Small intestine (tissue), 7 donors: ENCODE measurements around the gene PDE11A. TPM values are rescaled to one million over a fixed set of nuclear protein-coding genes. Genes with fewer than 3 reads are reported as not detected.

ENCODE experiments used
- DNase-seq, 2 donors: peaks; one replicate each; pipeline versions ENCODE4 v3.0.0 to v3.0.0-alpha.2; 2013
- FAIRE-seq: peaks from 2 replicates; lab custom pipeline; 2012; peaks lifted over from hg19 to GRCh38; lab: Jason Lieb, UNC
- H3K27ac ChIP-seq, 3 donors: one replicate each; pipeline ENCODE4 v1.5.1; 2013; ENCODE audit warnings: low read length in 2 of 3, mild to moderate bottlenecking in 2 of 3, control low read depth in 1 of 3, inconsistent platforms in 1 of 3, low read depth in 1 of 3, moderate library complexity in 1 of 3
- H3K27me3 ChIP-seq, 3 donors: one replicate each; pipeline ENCODE4 v1.6.1; 2013; ENCODE audit warnings: low read length in 3 of 3, inconsistent platforms in 1 of 3; ENCODE audit not compliant: control insufficient read depth in 3 of 3, insufficient read depth in 3 of 3
- H3K36me3 ChIP-seq, 3 donors: one replicate each; pipeline ENCODE4 v1.6.1; 2013; ENCODE audit warnings: low read length in 3 of 3, inconsistent platforms in 1 of 3, low read depth in 1 of 3, mild to moderate bottlenecking in 1 of 3, moderate library complexity in 1 of 3; ENCODE audit not compliant: control insufficient read depth in 3 of 3, insufficient read depth in 2 of 3
- H3K4me1 ChIP-seq, 3 donors: one replicate each; pipeline ENCODE4 v1.6.1; 2013; ENCODE audit warnings: low read length in 2 of 3, inconsistent platforms in 1 of 3, low read depth in 1 of 3, mild to moderate bottlenecking in 1 of 3, moderate library complexity in 1 of 3; ENCODE audit not compliant: control insufficient read depth in 3 of 3, insufficient read depth in 2 of 3
- H3K4me3 ChIP-seq, 3 donors: one replicate each; pipeline ENCODE4 v1.5.1; 2013; ENCODE audit warnings: low read length in 3 of 3, control low read depth in 1 of 3, inconsistent platforms in 1 of 3, low read depth in 1 of 3, mild to moderate bottlenecking in 1 of 3, moderate library complexity in 1 of 3
- H3K9me3 ChIP-seq, 2 donors: one replicate each; pipeline ENCODE4 v1.6.1; 2013; ENCODE audit warnings: low read depth in 1 of 2, low read length in 1 of 2; ENCODE audit not compliant: control insufficient read depth in 2 of 2, insufficient read depth in 1 of 2
- WGBS, 3 donors: extraction: QIAGEN DNeasy Blood & Tissue Kit; methylation state at CpG; one replicate each; pipeline ENCODE4 v1.1.7; 2013; 5-methylcytosine and 5-hydroxymethylcytosine counted together
- polyA plus RNA-seq, 4 donors: library from polyadenylated mRNA; stranded (reverse) in 3 of 4; unstranded in 1 of 4; fragments of 200-250 nt in 3 of 4; fragments of 120-200 nt in 1 of 4; gene quantifications; one replicate each; pipeline versions ENCODE4 v1.2.1 to v1.2.3, GENCODE V29; 2013
- donor health status: healthy with polysubstance abuse.
- donor health status: control.
- donor health status: control.
- donor health status: Bipolar disorder and iron deficiency.
- donor health status: healthy.

PDE11A gene
- polyA plus RNA-seq, 4 donors, result 0.27 to 3.8 (median 0.84) TPM

GRCh38 chr2:177596866-177597265 lies 475.7 kb downstream of the PDE11A start:
- FAIRE-seq (no peak), DNase-seq (no peak)
- H3K27ac ChIP-seq, result no peak overlapping the region
- no peaks in the 10 kb centered on the region for H3K36me3 ChIP-seq
- no peak overlapping the region for H3K4me3 ChIP-seq
- H3K27me3 ChIP-seq, result no peaks in the 10 kb centered on the region
- H3K4me1 ChIP-seq, result peaks cover 0 to 16% (median 0%) of the 10 kb centered on the region in 3 donors
- H3K9me3 ChIP-seq, result peaks cover 0 to 7% of the 10 kb centered on the region in 2 donors
- WGBS, 3 donors, result 56 to 86% (median 72%) methylated on average over 1 of the region's 1 CpG

DNA sequence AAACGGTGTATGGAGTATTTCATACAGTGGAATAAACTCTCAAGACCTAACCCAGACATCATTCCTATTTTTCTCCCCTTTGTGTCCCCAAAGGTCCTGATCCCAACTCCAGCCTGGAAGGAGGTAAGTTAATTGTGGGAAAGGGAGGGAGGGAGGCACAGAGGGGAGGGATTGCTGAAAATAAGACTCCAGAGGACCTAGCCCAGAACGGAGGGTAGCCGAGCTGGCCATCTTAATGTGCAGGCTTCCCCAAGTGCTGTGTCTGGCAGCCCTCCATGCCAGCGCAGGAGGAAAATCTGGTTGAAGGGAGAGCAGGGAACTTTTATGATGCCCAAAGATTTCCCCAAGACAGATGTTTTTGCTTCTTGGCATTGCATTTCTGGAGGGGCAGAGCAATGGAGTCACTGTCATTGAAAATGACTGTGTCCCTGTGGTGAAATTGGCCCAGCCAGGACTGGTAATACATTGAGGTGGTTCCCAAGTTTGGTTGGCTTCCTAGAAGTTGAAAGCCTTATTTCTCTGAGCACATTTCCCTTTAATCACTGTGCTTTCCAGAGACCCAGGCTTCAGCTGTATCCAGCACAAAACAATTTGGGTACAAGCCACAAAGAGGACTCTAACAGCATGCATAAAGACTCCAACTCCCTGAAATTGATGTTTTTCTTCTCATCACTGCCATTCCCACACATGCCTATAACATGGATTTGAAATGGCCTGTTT lies 477.3 kb downstream of the PDE11A start:
- H3K9me3 ChIP-seq, result peaks cover 0 to 7% of the 10 kb centered on the region in 2 donors
- 93 to 98% (median 93%) methylated on average over 4 of the region's 4 CpGs for WGBS, 3 donors
- no peaks in the 10 kb centered on the region for H3K27me3 ChIP-seq
- DNase-seq (no peak), FAIRE-seq (no peak)
- no peak overlapping the region for H3K27ac ChIP-seq
- no peak overlapping the region for H3K4me3 ChIP-seq
- peaks cover 0 to 16% (median 0%) of the 10 kb centered on the region in 3 donors for H3K4me1 ChIP-seq
- H3K36me3 ChIP-seq, result no peaks in the 10 kb centered on the region

DNA sequence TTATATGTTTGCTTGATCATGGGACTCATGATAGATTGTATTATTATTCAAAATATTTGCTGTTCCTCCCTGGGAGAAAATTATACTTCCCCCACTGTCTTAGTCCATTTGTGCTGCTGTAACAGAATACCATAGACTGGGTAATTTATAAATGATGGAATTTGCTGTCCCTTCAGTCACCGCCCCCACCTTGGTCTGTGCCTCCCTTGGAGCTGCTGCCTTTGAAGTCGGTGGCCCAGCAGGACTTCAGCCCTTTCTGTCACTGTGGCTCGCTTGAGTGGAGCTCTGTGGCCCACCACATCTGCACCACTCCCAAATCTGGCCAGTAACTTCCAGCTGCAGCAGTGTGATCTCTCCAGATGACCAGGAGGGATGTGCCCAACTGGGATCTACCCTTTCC lies 479.2 kb downstream of the PDE11A start:
- Histone ChIP-seq H3K9me3 (no peaks in the 10 kb centered on the region), H3K27ac (no peak overlapping the region), H3K36me3 (no peaks in the 10 kb centered on the region), H3K4me1 (peaks cover 0 to 8% (median 0%) of the 10 kb centered on the region in 3 donors), H3K27me3 (no peaks in the 10 kb centered on the region), H3K4me3 (no peak overlapping the region)
- 86 to 90% (median 89%) methylated on average over 3 of the region's 3 CpGs for WGBS, 3 donors
- no peak for FAIRE-seq
- no peak for DNase-seq

GRCh38 chr2:177592945-177593344 lies 479.6 kb downstream of the PDE11A start:
- Histone ChIP-seq H3K27ac (no peak overlapping the region), H3K4me1 (peaks cover 0 to 4% (median 0%) of the 10 kb centered on the region in 3 donors), H3K9me3 (no peaks in the 10 kb centered on the region), H3K27me3 (no peaks in the 10 kb centered on the region), H3K36me3 (no peaks in the 10 kb centered on the region), H3K4me3 (no peak overlapping the region)
- no peak for DNase-seq
- no peak for FAIRE-seq

GRCh38 chr2:177592397-177592796 lies 480.2 kb downstream of the PDE11A start:
- Histone ChIP-seq H3K27me3 (no peaks in the 10 kb centered on the region), H3K36me3 (no peaks in the 10 kb centered on the region), H3K4me3 (no peak overlapping the region), H3K9me3 (no peaks in the 10 kb centered on the region), H3K4me1 (no peaks in the 10 kb centered on the region), H3K27ac (no peak overlapping the region)
- 85 to 100% (median 89%) methylated on average over 2 of the region's 2 CpGs for WGBS, 3 donors
- FAIRE-seq (no peak), DNase-seq (no peak)

DNA sequence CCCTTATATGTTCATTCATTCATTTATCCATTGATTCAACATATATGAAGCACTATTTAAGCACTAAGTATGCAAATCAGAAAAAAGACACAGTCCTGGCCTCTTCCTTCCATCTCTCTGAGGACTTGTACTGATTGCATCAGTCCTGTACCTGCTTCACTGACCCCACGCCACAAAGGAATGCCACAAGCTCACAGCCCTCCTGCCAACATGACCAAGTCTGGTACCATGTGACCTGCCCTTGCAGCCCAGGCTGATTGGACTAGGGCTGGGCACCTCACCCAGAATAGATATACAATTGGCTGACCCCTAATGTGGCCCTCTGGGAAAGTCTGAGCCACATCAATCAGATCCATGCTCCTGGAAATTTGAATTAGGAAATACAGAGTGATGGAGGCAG lies 483.4 kb downstream of the PDE11A start:
- H3K27ac ChIP-seq, result no peak overlapping the region
- DNase-seq (no peak), FAIRE-seq (no peak)
- H3K9me3 ChIP-seq, result no peaks in the 10 kb centered on the region
- H3K4me1 ChIP-seq, result peaks cover 0 to 2% (median 2%) of the 10 kb centered on the region in 3 donors
- H3K4me3 ChIP-seq, result no peak overlapping the region
- H3K27me3 ChIP-seq, result no peaks in the 10 kb centered on the region
- no peaks in the 10 kb centered on the region for H3K36me3 ChIP-seq
- WGBS, 3 donors, result 88 to 90% (median 89%) methylated on average over 1 of the region's 1 CpG

GRCh38 chr2:177588671-177589070 lies 483.9 kb downstream of the PDE11A start:
- FAIRE-seq (no peak), DNase-seq (no peak)
- 72 to 88% (median 84%) methylated on average over 3 of the region's 3 CpGs for WGBS, 3 donors
- no peaks in the 10 kb centered on the region for H3K9me3 ChIP-seq
- no peaks in the 10 kb centered on the region for H3K36me3 ChIP-seq
- no peaks in the 10 kb centered on the region for H3K27me3 ChIP-seq
- no peak overlapping the region for H3K27ac ChIP-seq
- peaks cover 0 to 2% (median 2%) of the 10 kb centered on the region in 3 donors for H3K4me1 ChIP-seq
- no peak overlapping the region for H3K4me3 ChIP-seq

- no peak for FAIRE-seq
- 84 to 91% (median 91%) methylated on average over 1 of the region's 1 CpG for WGBS, 3 donors
Observed at GRCh38 chr2:177587371-177587770, 485.2 kb downstream of the PDE11A start.

DNA sequence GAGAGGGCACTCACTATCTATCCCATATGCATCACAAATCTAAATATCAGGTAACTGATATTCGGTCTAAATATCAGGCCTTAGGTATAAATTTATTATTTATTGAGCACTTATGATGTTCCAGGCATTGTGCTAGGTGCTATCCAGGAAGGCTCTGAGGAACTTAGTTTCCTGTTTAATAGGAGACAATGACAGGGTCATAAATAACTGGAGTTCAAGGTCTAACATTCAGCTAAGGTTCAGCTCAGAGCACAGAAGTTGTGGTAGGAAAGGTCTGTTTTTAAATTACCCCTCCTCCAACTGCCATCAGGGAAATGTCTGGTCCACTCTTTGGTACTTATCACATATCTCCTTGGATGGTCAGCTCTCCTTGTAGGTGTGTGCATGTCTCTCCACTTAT lies 486.4 kb downstream of the PDE11A start:
- Histone ChIP-seq H3K27ac (no peak overlapping the region), H3K27me3 (no peaks in the 10 kb centered on the region), H3K36me3 (no peaks in the 10 kb centered on the region), H3K4me3 (no peak overlapping the region), H3K4me1 (peaks cover 0 to 2% (median 2%) of the 10 kb centered on the region in 3 donors), H3K9me3 (no peaks in the 10 kb centered on the region)
- FAIRE-seq (no peak), DNase-seq (peak; percentile 25 to 77)
- WGBS, 3 donors, result 3 to 54% (median 31%) methylated on average over 1 of the region's 1 CpG

More at GRCh38 chr2:177587371-177587770, 485.2 kb downstream of the PDE11A start:
- Histone ChIP-seq H3K9me3 (no peaks in the 10 kb centered on the region), H3K4me1 (peaks cover 0 to 2% (median 2%) of the 10 kb centered on the region in 3 donors), H3K27me3 (no peaks in the 10 kb centered on the region), H3K4me3 (no peak overlapping the region), H3K27ac (no peak overlapping the region), H3K36me3 (no peaks in the 10 kb centered on the region)
- DNase-seq, result no peak
